SJSA1 (cell line): ENCODE measurements around the gene PROCA1. TPM values are rescaled to one million over a fixed set of nuclear protein-coding genes. Genes with fewer than 3 reads are reported as not detected.

Experiments used
- DNase-seq, 2 experiments: peaks; one replicate each; pipeline ENCODE4 v3.0.0-alpha.2; 2015 to 2020; ENCODE audit warnings: low spot score in 2 of 2, low read depth in 1 of 2
- H3K27ac ChIP-seq: fragments of 250-450 bp; sonication (Bioruptor Pico); 2 replicates; pipeline ENCODE4 v1.5.1; 2020; ENCODE audit warnings: mild to moderate bottlenecking, moderate library complexity
- H3K27me3 ChIP-seq: fragments of 250-450 bp; sonication (Bioruptor Pico); replicated peaks from 2 replicates; pipeline ENCODE4 v1.5.1; 2020; ENCODE audit warnings: mild to moderate bottlenecking, moderate library complexity
- H3K36me3 ChIP-seq: fragments of 250-450 bp; sonication (Bioruptor Pico); 2 replicates; pipeline ENCODE4 v1.5.1; 2020; ENCODE audit warnings: mild to moderate bottlenecking
- H3K4me1 ChIP-seq: fragments of 250-450 bp; sonication (Bioruptor Pico); replicated peaks from 2 replicates; pipeline ENCODE4 v1.6.1; 2021; ENCODE audit warnings: mild to moderate bottlenecking
- H3K4me3 ChIP-seq: fragments of 250-450 bp; sonication (Bioruptor Pico); 2 replicates; pipeline ENCODE4 v1.5.1; 2020; ENCODE audit warnings: mild to moderate bottlenecking
- H3K9me3 ChIP-seq: fragments of 250-450 bp; sonication (Bioruptor Pico); replicated peaks from 2 replicates; pipeline ENCODE4 v1.5.1; 2020; ENCODE audit warnings: mild to moderate bottlenecking
- total RNA-seq: library from RNA; depleted of rRNA; stranded (reverse); fragments of >200 nt; shearing (Covaris generic); gene quantifications from 2 replicates; pipeline ENCODE4 v1.2.3, GENCODE V29; 2014

The PROCA1 gene
- total RNA-seq, 1 experiment from 2014 or later, result 0.53 TPM

DNA sequence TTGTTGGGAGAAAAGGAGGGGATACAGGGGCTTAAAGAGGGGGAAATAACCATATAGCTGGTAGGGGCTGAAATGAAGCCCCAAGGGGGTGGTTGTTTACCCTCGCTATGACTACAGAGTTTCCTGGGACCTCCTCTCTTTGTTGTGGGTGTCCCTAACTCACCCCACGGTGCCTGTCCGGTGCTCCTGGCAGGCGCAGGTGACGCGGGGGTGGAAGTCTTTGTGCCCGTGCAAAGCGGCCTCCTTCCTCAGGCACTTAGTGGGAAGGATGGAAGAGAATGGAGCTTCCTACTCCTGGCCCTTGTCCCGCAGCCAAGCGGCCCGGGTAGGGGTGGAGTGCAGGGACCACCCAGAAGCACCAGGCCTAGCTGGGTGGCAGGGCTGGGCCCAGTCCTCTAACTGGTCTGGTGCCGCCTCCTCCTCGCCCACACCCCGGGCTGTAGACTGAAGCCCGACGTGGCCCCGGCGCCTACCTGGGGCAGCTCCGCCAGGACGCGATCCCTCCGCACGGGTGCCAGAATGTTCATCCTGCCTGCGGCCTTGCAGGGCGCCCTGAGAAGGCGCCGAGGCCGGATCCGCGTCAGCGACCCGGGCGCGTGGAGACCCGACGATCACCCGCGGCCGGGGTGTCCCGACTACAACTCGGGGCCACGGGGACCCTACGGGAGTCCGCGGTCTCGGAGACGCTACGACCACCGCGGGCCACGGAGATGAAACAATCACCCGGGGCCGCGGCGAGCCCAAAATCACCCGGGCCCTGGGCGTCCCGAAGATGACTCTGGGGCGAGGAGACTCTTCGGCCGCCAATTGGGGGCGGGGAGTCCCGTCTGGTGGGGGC lies 5.3 kb upstream of the PROCA1 start:
- DNase-seq, result peak; percentile 78 to 92
- Histone ChIP-seq H3K4me1 (peaks cover 38% of the 10 kb centered on the region), H3K27me3 (no peaks in the 10 kb centered on the region), H3K27ac (peak overlapping the region; percentile 89), H3K9me3 (no peaks in the 10 kb centered on the region), H3K36me3 (peaks cover 78% of the 10 kb centered on the region), H3K4me3 (peak overlapping the region; percentile 77)

- DNase-seq, result no peak
- no peaks in the 10 kb centered on the region for H3K9me3 ChIP-seq
- H3K27ac ChIP-seq, result no peak overlapping the region
- no peaks in the 10 kb centered on the region for H3K27me3 ChIP-seq
- H3K4me1 ChIP-seq, result peaks cover 39% of the 10 kb centered on the region
- H3K36me3 ChIP-seq, result peaks cover 63% of the 10 kb centered on the region
- peak overlapping the region; percentile 77; the same call in 1 of the 2 replicates for H3K4me3 ChIP-seq
Measured at GRCh38 chr17:28715217-28715616, 3.5 kb upstream of the PROCA1 start.

GRCh38 chr17:28714281-28714680 lies 2.6 kb upstream of the PROCA1 start:
- no peaks in the 10 kb centered on the region for H3K9me3 ChIP-seq
- H3K4me1 ChIP-seq, result peaks cover 38% of the 10 kb centered on the region
- no peak overlapping the region for H3K4me3 ChIP-seq
- DNase-seq, result no peak
- H3K27ac ChIP-seq, result no peak overlapping the region
- no peaks in the 10 kb centered on the region for H3K27me3 ChIP-seq
- peaks cover 68% of the 10 kb centered on the region for H3K36me3 ChIP-seq

DNA sequence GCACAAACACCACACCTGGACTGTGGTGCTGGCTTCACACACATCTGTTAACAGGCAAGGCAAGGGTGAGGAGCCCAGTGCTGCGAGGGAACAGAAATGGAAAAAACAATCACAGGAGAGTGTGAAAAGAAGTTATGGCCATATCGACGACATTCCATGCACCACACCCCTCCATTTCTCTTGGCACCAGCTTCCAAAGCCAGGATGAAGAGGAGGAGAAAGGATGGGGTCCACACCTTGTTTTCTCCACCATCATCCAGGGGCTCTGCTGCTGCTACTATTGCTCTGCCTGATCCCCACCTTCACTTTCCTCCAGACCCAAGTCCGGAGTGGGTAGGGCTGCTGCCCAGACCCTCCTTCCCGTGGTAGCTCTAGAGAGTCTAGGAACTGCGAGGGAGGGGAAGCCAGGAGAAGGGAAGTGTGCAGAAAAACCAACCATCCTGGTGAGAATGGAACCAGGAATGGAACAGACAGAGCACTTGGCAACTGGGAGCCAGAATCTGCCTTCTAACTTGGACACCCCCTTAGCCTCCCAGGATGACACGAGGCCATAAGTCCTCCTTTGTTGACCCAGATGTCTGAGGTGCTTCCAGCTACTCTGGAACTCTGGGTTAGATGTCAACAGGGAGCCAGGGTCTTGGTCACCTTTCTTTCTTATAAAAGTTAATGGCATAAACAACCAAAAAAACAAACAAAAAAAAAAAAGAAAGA lies 1.2 kb upstream of the PROCA1 start:
- Histone ChIP-seq H3K27me3 (no peaks in the 10 kb centered on the region), H3K27ac (no peak overlapping the region), H3K36me3 (peaks cover 77% of the 10 kb centered on the region), H3K9me3 (no peaks in the 10 kb centered on the region), H3K4me1 (peaks cover 29% of the 10 kb centered on the region), H3K4me3 (no peak overlapping the region)
- no peak for DNase-seq

DNA sequence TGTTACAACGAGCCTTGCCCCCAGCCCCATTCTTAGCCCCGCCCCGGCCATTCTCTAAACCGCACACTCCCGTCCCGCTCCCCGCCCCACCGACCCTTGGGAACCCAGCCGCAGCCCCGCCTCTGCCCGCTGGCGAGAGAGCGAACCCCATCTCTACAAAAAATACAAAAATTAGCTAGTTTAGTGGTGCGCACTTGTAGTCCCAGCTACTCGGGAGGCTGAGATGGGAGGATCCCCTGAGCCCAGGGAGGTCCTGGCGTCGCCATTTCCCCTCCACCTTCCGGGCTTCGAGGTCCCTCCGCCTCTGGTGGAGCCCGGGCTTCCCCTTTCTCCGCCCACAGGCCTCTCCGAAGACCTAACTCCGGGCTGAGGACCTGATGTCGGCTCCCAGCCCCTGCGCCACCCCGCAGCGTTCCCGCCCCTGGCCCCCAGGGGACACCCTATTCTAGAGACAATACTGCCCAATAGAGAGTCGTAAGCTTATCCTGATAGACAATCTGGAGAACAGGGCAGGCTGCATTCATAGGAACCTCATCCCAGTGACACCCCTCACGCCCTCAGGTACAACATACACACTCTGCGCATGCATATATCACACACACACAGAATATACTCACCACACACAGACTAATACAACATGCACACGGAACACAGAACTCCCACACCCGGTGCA lies 480 bp upstream of the PROCA1 start:
- no peak for DNase-seq
- H3K27ac ChIP-seq, result no peak overlapping the region
- H3K27me3 ChIP-seq, result no peaks in the 10 kb centered on the region
- peaks cover 29% of the 10 kb centered on the region for H3K4me1 ChIP-seq
- no peaks in the 10 kb centered on the region for H3K9me3 ChIP-seq
- no peak overlapping the region for H3K4me3 ChIP-seq
- H3K36me3 ChIP-seq, result peaks cover 76% of the 10 kb centered on the region

DNA sequence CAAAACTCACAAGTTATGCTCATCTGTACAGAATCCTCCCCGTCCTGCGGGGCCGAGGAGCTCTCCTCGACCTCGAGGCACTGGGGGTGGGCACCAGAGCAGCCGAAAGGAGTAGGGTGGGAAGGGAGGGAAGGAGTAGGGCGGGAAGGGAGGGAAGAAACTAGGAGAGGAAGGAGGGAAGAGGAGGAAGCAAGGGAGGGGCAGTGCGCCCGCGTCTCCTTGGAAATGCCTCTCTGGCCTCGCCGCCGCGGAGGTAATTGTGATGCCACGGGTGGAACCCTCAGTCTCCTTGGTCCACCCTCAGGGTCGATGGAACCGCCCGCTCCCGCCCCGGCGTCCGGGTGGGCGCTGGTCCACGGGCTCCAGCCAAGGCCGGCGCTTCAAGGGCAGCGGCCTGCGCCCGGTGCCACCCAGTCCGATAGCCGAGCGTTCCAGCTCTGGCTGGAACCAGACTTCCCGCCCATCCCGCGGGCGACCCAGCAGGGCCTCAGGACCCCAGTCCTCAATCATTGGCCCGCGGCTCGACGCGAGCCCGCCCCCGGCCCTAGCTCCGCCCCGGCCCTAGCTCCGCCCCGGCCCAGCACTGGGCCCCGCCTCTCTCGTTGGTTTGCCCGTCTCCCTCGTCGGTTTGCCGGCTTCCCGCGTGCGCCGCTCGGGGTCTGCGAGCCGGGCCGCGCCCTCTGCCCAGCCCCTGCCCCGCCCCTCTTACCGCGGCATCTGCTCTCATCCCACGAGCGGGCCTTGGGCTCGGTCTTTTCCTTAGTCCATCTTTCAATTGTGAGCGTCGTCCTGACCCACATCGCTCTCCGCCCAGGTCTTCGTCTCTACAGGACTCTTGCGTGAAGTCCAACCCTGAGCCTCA lies 596 bp downstream of the PROCA1 start:
- peaks cover 69% of the 10 kb centered on the region for H3K36me3 ChIP-seq
- no peaks in the 10 kb centered on the region for H3K27me3 ChIP-seq
- H3K4me3 ChIP-seq, result peak overlapping the region; percentile 42
- H3K9me3 ChIP-seq, result no peaks in the 10 kb centered on the region
- DNase-seq, result peak; percentile 80 to 90
- H3K27ac ChIP-seq, result peak overlapping the region; percentile 66
- H3K4me1 ChIP-seq, result peaks cover 29% of the 10 kb centered on the region

DNA sequence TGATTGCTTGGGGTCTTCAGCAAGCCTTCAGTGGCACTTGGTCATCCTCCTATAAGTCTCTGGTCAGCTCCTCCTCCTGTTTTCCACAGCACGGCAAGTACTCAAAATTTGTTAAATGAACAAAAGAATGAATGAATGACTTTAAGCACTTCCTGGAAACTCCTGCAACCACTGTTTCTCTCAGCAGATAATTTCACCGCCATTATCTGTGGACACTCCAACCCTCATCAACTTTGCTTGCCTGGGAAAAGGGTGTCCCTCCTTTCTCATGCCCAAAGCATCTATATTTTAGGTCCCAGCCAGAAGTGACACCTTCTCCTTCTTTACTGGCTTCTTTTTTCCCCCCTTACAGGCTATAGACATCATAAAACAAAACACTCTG lies 4.4 kb downstream of the PROCA1 start:
- H3K4me3 ChIP-seq, result no peak overlapping the region
- H3K4me1 ChIP-seq, result peaks cover 8% of the 10 kb centered on the region
- no peak overlapping the region for H3K27ac ChIP-seq
- DNase-seq, result no peak
- H3K27me3 ChIP-seq, result no peaks in the 10 kb centered on the region
- peaks cover 65% of the 10 kb centered on the region for H3K36me3 ChIP-seq
- H3K9me3 ChIP-seq, result no peaks in the 10 kb centered on the region

GRCh38 chr17:28706471-28707338 lies 5.0 kb downstream of the PROCA1 start:
- Histone ChIP-seq H3K27me3 (no peaks in the 10 kb centered on the region), H3K36me3 (peaks cover 67% of the 10 kb centered on the region), H3K4me1 (peaks cover 7% of the 10 kb centered on the region), H3K9me3 (no peaks in the 10 kb centered on the region), H3K27ac (no peak overlapping the region), H3K4me3 (no peak overlapping the region)
- no peak for DNase-seq

- Histone ChIP-seq H3K27ac (no peak overlapping the region), H3K36me3 (peaks cover 74% of the 10 kb centered on the region), H3K27me3 (no peaks in the 10 kb centered on the region), H3K4me1 (no peaks in the 10 kb centered on the region), H3K9me3 (no peaks in the 10 kb centered on the region), H3K4me3 (no peak overlapping the region)
- DNase-seq, result no peak
Measured at GRCh38 chr17:28705728-28706334, 5.9 kb downstream of the PROCA1 start.

DNA sequence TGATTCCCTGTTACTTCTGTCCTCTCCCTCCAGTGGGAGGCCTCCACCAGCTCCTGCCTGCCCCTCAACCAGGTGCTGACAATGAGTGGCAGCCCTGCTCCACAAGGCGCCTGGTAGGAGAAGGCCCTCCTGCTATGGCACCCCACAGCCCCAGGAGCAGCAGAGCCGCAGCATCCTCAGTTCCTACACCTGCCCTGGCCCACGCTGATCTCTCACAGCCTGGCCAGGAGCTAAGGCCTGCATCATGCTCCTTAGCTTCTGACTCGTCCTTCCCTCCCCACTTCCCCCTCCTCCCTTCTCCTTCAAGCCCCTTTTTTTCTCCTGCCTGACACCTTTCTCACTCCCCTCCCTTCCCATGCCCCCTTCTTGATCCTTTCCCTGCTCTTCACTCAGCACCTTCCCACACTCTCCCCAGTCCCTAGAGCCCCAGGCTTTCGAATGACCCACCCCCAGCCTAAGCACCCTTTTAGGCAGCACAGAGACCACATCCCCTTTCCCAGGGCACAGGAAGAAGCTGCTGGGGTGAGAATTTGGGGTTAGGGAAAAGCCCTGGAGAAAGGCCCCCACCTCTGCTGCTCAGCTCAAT lies 6.5 kb downstream of the PROCA1 start:
- H3K36me3 ChIP-seq, result peaks cover 80% of the 10 kb centered on the region
- H3K4me1 ChIP-seq, result no peaks in the 10 kb centered on the region
- no peaks in the 10 kb centered on the region for H3K27me3 ChIP-seq
- DNase-seq, result no peak
- no peaks in the 10 kb centered on the region for H3K9me3 ChIP-seq
- no peak overlapping the region for H3K27ac ChIP-seq
- no peak overlapping the region for H3K4me3 ChIP-seq

DNA sequence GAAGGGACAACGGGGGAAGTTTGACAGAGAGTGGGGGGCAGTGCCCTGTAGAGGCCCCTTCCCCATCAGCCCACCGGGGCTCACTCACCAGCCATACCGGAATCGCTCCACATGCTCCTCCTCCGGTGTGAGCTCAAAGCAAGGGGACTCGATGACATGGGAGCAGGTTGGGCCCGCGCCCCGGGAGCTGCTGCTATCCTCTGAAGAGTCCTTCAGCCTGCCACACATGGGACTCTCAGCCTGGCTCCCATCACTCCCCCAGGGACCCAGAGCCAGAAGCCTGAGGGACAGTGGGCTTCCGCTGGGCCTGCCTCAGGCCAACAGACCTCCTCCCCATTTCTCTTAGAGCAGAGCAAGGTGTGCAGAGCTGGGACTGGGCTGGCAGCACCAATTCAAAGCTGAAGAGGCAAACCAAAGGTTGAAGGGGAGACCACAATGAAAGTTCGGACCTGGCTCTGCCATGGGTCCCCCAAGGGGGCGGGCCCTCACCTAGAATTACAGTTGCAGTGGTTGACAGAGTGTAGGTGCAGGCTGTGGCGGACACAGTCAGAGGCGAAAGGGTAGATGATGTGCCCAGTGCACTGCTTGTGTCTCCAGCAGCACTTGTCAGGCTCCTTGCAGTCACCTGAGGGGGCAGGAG lies 7.3 kb downstream of the PROCA1 start:
- Histone ChIP-seq H3K27ac (no peak overlapping the region), H3K4me1 (no peaks in the 10 kb centered on the region), H3K9me3 (no peaks in the 10 kb centered on the region), H3K36me3 (peaks cover 81% of the 10 kb centered on the region), H3K4me3 (no peak overlapping the region), H3K27me3 (no peaks in the 10 kb centered on the region)
- DNase-seq, result no peak
